Fibroblast of pulmonary artery (primary cell): ENCODE measurements around the gene SEC14L3.

ENCODE experiments used
- DNase-seq: peaks from one replicate; pipeline ENCODE4 v3.0.0-alpha.2; 2010; ENCODE audit warnings: low read depth
- H3K4me3 ChIP-seq: replicated peaks from 2 replicates; pipeline ENCODE4 v1.5.1; 2011; ENCODE audit warnings: low read depth, mild to moderate bottlenecking, control low read depth, low read length, moderate library complexity
- CTCF ChIP-seq: IDR thresholded peaks from 2 replicates; pipeline ENCODE4 v1.5.1; 2011; ENCODE audit warnings: mild to moderate bottlenecking, control low read depth, low read length, inconsistent platforms; ENCODE audit errors: missing control alignments

SEC14L3 gene

DNA sequence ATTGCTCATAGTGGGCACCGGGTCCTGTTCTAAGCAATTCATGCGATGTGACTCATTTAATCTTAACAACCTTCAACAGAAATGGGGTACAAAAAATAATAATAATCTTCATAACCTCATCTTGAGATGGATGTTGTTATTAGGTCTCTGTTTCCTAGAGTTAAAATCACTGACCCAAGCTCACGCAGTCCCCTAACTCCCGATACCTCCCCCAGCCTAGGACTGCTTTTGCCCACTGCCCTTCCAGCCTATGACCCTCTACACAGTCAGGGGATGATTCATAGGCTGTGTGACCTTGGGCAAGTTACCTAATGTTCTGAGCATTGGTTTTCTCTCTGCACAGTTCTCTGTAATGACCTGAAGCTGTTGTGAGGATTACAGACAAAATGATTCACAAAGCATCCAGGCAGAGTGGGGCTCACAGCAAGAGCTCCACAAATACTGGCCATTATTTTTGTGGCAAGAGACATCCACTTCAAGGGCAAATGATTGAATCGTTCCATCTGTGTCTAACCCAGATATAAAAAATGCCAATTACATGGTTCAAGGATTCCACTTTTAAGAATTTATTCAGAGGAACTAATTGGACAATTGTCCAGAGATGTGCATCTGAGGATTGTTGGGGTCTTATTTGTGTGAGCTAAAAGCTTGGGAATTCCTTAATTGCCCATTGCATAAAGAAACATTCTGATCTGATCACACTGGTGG lies 26.2 kb downstream of the SEC14L3 start:
- DNase-seq, result no peak
- H3K4me3 ChIP-seq, result no peak overlapping the region
- no peak for TF ChIP-seq CTCF

DNA sequence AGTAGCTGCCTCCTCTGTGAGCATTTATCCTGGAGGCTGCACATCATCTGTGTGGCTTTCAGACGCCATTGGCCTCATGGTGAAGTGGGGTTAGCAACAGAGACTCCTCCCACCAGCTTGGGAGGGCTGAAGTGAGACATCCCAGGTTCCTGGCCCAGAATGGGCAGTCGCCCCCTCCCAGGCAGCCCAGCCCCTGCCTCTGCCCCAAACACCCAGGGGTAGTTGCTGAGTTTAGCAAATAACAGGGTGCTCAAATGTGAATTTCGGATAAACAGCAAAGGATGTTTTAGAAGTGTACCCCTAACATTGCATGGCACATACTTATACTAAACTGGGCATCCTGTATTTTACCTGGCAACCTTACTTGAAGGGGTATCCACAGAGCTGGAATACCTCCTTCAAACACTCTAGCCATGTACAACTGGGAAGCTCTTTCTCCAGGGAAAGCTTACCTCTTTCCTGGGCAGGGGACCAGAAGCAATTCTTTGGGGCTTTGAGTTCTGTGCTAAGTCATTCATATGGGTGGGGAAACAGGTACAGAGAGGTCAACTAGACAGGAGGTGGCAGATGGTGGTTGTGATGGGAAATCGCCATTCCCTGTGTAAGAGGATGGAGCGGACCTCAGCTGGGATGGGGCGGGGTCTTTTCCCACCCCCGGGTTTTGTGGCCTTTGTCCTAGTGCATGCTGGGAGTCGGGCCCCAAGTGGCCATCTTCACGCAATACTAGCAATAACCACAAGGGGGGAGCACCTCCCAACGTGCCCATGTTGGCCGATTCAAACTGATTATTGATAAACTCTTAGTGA lies 27.0 kb downstream of the SEC14L3 start:
- DNase-seq, result peak; percentile 67
- H3K4me3 ChIP-seq, result no peak overlapping the region
- peak; percentile 76 for TF ChIP-seq CTCF

DNA sequence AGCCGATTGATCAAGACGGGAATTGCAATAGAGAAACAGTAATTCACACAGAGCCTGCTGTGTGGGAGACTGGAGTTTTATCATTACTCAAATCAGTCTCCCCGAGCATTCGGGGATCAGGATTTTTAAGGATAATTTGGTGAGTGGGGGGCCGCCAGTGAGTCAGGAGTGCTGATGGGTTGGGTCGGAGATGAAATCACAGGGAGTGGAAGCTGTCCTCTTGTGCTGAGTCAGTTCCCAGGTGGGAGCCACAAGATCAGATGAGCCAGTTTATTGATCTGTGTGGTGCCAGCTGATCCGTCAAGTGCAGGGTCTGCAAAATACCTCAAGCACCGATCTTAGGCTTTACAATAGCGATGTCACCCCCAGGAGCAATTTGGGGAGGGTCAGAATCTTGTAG lies 30.7 kb downstream of the SEC14L3 start:
- no peak for TF ChIP-seq CTCF
- no peak overlapping the region for H3K4me3 ChIP-seq
- DNase-seq, result no peak

DNA sequence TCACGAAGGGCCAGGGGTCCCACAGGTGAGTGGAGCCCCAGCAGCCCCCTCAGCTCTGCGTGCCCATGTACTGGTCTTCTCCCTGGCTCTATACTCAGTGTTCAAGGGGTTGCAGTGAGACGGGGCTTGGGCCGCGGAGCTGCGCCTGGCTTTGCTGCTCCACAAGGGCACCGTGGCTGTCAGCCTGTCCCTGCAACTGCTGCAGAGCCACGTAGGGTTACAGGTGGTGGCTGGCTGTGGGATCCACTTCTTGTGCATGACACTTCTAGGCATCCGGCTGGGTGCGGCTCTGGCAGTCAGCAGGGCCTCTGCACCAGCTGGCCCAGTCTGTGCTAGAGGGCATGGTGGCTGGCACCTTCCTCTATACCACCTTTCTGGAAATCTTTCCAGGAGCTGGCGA lies 32.0 kb downstream of the SEC14L3 start:
- no peak for TF ChIP-seq CTCF
- DNase-seq, result no peak
- H3K4me3 ChIP-seq, result no peak overlapping the region

DNA sequence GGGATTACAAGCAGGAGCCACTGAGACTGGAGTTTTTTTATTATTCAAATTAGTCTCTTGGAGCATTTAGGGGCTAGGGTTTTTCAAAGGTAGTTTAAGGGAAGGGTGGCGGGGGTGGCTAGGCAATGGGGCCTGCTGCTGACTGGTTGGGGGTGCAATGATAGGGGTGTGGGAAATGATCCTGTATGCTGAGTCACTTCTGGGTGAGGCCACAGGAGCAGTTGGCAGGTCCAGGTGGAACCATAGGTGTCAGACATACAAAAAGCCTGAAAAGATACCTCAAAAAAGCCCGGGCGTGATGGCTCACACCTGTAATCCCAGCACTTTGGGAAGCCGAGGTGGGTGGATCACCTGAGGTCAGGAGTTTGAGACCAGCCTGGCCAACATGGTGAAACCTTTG lies 32.6 kb downstream of the SEC14L3 start:
- no peak overlapping the region for H3K4me3 ChIP-seq
- no peak for DNase-seq
- TF ChIP-seq CTCF, result no peak

DNA sequence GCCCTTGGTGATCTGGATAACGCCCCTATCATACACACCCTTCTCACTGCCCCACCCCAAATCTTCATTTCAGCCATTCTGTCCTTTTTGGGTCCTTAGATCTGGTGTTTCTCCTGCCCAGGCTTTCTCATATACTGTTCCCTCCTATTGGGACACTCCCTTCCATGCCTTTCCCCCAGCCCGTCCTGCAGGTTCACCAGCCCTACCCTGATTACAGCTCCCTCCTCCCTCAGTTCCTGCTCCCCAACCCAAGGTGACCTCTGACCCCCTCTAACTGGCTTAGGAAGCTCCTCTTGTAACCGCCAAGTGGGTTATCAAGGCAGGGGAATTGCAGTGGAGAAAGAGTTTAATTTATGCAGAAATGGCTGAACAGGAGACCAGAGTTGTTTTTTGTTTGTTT lies 33.3 kb downstream of the SEC14L3 start:
- no peak for TF ChIP-seq CTCF
- DNase-seq, result no peak
- no peak overlapping the region for H3K4me3 ChIP-seq

DNA sequence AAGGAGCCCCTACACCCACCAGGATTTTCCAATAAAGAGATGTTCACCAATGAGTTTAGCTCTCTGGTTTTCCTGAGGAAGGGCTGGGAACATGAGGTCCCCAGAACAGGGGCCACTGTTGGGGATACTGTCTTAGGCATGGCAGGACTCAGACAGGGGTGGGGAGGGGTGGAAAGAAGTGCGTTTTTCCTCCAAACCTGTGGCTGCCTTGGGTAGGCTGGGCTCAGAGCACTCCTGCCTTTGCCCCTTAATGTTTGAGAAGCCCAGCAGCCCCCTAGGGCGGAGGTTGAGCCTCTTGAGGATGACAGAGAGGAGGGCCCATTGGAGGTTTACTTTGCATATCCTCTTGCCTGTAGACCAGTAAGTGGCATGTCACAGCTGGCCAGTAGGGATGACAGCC lies 35.6 kb downstream of the SEC14L3 start:
- no peak overlapping the region for H3K4me3 ChIP-seq
- no peak for DNase-seq
- no peak for TF ChIP-seq CTCF
